Measurements from ENCODE around the gene INPP5A. TPM values are rescaled to one million over a fixed set of nuclear protein-coding genes. Genes with fewer than 3 reads are reported as not detected.
A peak's percentile ranks its signal among the peaks of the same experiment; 100 is the strongest.

The INPP5A gene
- total RNA-seq, 2 donors from 2014 or later, result 74.4 to 95.3 TPM

DNA sequence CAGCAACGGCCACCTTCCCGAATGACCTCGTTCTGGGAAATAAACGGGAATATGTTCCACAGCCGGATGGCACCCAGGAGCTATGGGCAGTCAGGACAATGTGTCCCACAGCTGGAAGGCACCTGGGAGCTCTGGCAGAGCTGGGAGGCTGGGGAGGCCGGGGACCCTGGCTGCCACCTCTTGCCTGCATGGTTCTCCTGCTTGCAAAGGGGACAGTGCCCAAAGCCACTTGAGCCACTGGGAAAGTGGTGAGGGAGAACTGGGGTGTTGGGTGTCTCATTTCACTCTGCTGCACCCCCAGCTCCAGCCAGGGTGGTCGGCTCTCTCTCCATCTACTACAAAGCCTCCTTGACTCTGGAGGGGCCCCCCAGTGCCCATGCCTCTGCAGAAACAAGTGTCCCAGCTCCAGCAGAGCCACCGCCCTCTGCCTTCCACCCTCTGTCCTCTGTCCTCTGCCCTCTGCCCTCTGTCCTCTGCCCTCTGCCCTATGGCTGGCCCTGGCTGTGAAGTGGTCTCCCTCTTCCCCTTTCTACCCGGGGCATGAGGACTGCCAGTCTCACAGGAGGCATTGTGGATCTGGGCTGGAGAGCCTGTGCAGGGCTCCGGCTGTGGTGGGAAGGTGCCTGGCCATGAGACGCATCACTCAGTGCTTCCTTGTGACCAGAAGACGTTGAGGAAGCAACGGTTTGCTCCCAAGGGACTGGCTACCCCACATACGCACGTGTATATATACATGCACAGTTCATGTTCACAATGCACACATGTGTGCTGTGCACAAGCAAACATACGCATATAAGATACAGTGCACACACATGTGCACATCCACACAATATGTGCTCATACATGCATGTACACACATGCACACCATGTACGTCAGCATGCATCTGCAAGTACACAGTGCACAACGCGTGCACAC lies 21.5 kb upstream of the INPP5A start:
- no peak for ATAC-seq
- DNase-seq, result no peak
- intact Hi-C loops (cut with DNase I), result loop anchor here in 1 of 2 donors (5.0 to 10.0 kb wide), 2 partner anchors 51 to 116 kb away; no protein-coding TSS in a partner anchor

DNA sequence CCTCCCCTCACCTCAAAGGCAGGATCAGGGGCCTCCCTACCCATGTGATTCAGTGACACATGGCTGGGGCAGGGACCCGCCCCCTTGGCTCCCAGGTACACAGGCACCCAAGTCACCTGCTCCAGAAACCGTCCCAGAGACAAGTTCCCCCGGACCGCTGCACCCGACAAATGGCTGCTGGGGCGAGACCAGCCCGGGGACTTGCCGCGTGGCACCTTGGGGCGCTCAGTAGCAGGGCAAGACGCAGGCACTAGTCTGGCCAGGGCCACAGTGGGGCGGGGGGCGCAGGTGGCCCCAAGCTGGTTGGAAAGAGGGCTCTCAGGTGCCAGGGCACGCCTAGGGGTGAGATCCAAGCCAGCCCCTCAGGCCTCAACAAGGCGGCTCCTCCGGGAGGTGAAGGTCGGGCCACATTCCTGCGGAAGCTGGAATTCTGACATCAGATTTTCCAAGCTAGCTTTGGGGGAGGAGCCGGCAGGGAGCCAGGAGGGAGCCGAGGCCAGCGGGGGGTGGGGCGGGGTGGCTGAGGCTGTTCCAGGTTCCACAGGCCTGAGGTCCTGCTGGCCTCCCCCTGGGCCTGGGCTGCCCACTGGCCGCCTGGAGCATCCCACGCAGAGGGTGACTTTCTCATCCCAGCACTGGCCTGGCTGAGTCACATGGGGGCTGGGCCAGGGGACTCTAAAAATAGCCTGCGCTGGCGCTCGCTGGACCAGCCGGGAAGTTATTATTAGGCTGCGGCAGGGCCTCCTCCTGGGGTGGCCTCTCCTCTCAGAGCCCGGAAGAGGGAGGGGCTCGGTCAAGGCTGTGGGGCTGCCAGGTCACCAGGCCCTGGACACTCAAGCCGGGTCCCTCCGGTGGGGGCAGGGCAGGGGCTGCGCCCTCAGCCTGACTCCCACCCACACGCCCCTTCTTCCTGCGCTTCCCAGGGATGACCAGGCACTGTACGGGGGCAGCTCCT lies 20.5 kb upstream of the INPP5A start:
- intact Hi-C loops (cut with DNase I), result loop anchor here in 1 of 2 donors (5.0 to 10.0 kb wide), 2 partner anchors 52 to 115 kb away; no protein-coding TSS in a partner anchor
- DNase-seq (peak; percentile 95), ATAC-seq (peak; percentile 90 to 91)

DNA sequence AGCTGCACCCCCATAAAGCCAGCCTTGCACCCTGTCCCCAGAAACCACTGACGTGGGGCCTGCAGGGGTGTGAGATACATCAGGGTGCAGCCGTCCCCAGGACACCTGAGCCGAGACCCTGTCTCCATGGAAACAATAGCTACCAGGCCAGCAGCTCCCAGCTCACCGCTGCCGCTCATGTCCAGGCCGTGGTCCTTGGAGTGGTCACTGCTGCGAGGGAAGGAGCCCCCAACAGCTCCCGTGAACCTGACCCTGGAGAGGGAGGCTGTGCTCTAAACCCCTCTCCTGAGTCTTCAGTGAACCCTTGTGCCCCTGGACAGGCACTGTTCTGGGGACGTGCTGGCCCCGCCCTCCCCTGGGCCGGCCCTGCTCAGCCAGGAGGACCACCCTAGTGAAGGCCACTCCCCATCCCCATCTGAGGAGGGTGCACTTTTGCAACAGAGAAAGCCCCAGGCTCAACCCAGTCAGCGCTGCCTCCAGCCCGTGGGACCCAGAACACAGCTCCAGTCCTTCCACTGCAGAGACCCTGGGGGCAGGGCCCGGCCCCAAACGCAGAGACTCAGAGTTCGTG lies 19.6 kb upstream of the INPP5A start:
- intact Hi-C loops (cut with DNase I), result loop anchor here in 1 of 2 donors (2.0 to 10.0 kb wide), 3 partner anchors 19 to 114 kb away; partner anchors contain the start of gene INPP5A
- DNase-seq, result peak; percentile 20
- ATAC-seq, result peak; percentile 2 to 10

- intact Hi-C loops (cut with DNase I), result loop anchor here in 1 of 2 donors (2.0 to 10.0 kb wide), 3 partner anchors 18 to 114 kb away; partner anchors contain the start of gene INPP5A
- peak; percentile 36 to 61 for ATAC-seq
- DNase-seq, result peak; percentile 72
Measured at GRCh38 chr10:132518572-132519381, 18.8 kb upstream of the INPP5A start.

- ATAC-seq, result no peak
- intact Hi-C loops (cut with DNase I), result loop anchor here in 1 of 2 donors (2.0 to 10.0 kb wide), 3 partner anchors 17 to 113 kb away; partner anchors contain the start of gene INPP5A
- peak; percentile 70 for DNase-seq
Measured at GRCh38 chr10:132519382-132520176, 18.0 kb upstream of the INPP5A start.

DNA sequence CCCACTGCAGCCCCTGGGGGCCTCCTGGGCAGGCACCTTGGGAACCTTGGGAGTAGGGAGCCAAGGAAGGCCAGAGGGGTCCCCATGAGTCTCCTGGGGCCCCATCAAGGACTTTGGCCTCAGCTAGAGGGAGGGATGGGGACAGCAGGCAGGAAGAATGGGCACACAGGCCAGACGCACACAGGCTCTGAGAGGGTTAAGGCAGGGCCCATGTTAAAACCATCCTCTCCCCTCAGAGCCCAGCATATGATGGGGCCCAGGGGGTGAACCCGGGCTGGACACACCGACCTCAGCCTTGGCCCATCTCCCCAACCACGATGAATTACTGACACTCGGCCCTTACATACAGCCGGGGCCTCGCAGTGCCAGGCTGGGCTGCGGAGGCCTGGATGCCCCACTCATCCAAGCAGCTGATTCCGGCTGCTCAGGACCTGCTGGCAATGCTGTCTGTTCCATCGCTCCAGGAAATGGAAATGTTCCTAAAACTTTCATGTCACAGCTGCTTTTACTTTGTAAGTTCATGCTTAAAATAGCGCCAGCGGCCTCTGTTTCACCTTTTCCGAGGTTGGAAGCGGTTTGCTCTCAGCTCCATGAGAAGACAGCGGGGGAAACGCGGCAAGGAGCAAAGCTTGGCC lies 17.3 kb upstream of the INPP5A start:
- ATAC-seq (no peak), DNase-seq (peak; percentile 60)
- intact Hi-C loops (cut with DNase I), result no loop called here

GRCh38 chr10:132521041-132521465 lies 16.5 kb upstream of the INPP5A start:
- DNase-seq, result no peak
- no peak for ATAC-seq
- intact Hi-C loops (cut with DNase I), result no loop called here

DNA sequence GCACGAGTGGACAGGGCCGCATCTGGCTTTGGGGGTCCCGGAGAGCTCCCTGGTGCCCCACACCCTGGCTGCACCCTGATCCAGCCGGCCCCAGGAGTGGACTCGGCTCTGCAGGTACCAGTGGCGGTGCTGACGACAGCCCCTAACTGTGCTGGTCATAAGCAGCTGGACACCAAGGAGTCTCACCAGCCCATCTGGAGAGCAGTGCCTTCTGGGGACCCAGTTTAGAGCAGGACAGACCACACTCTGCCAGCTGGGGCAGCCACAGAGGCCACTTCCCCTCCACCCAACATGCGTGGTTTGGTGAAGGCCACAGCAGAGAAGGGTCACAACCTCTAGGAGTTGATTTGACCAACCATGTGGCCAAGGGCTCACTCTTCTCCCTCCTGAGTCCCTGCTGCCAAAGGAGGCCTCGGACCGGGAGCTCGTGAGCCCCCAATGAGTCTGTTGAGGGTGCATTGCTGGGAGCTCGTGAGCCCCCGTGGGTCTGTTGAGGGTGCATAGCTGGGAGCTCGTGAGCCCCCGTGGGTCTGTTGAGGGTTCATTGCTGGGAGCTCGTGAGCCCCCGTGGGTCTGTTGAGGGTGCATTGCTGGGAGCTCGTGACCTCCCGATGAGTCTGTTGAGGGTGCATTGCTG lies 16.0 kb upstream of the INPP5A start:
- ATAC-seq (no peak), DNase-seq (no peak)
- intact Hi-C loops (cut with DNase I), result no loop called here

GRCh38 chr10:132522521-132523411 lies 14.8 kb upstream of the INPP5A start:
- intact Hi-C loops (cut with DNase I), result no loop called here
- no peak for ATAC-seq
- no peak for DNase-seq

- ATAC-seq (no peak), DNase-seq (no peak)
- intact Hi-C loops (cut with DNase I), result no loop called here
Measured at GRCh38 chr10:132523561-132524442, 13.8 kb upstream of the INPP5A start.

GRCh38 chr10:132524443-132525285 lies 12.9 kb upstream of the INPP5A start:
- intact Hi-C loops (cut with DNase I), result no loop called here
- ATAC-seq (no peak), DNase-seq (no peak)

DNA sequence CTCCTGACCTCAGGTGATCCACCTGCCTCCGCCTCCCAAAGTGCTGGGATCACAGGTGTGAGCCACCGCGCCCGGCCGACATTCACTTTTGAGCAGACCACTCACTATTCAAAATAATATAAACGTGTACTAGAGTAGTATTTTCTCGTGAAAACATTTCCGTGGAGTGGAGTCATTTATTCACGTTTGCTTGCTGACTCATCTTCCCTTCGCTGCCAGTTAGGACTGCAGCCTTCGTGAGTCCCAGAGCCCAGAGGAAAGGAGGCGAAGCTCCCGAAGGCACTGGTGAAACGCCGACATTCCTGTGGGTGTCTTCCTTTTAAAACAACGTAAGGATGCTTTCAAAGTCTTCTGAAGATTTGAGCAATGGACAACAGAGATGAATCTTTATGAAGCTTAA lies 10.9 kb upstream of the INPP5A start:
- intact Hi-C loops (cut with DNase I), result no loop called here
- DNase-seq (no peak), ATAC-seq (no peak)

DNA sequence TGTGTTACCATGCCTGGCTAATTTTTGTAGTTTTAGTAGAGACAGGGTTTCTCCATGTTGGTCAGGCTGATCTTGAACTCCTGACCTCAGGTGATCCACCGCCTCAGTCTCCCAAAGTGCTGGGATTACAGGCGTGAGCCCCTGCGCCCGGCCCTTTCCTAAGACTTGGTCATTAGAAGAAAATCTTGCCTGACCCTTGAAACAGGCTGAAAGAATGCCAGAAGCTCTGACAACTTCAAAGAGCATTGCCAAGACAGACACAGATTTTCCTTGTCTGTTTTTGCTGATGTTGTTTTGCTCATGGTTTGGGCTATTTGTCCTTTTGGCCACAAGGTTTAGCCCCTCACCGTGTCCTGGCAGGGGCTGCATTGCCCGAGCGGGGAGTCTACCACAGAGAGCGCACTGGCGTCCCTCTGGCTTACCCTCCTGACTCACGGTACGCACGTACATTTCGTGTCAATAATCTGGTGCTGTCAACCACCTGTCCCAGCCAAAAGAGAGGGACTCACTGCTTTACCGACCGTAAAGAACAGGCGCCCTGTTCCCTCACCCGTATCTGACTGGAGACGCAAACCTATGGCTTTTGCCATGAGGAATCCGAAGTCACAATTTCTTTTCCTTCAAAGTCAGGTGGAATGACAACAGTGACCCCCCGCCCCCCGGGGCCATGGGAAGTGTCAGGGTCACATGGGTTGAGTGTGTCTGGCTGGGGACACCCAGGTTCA lies 10.1 kb upstream of the INPP5A start:
- intact Hi-C loops (cut with DNase I), result no loop called here
- DNase-seq (no peak), ATAC-seq (no peak)

Measured in left cardiac atrium (tissue), 4 donors.